NCI-H82 (cell line): ENCODE measurements around the gene KIF23.
"Not testable (repeated sequence)": the region's sequence is repeated elsewhere in the genome, so short reads cannot be mapped to it uniquely, and the experiment has no call there.

ENCODE experiments used
- DNase-seq: peaks from one replicate; lab custom pipeline; 2025; lab: John Stamatoyannopoulos, UW

Gene KIF23

GRCh38 chr15:69413822-69414700 is at the start of gene KIF23:
Gene KIF23 (plus strand): TSS chr15:69414349. CDS start chr15:69414466, 117 bp downstream.
- peak; percentile 97 for DNase-seq

- DNase-seq = no peak
These were observed 46.9 kb upstream of the KIF23 start for GRCh38 chr15:69367236-69367635.

DNA sequence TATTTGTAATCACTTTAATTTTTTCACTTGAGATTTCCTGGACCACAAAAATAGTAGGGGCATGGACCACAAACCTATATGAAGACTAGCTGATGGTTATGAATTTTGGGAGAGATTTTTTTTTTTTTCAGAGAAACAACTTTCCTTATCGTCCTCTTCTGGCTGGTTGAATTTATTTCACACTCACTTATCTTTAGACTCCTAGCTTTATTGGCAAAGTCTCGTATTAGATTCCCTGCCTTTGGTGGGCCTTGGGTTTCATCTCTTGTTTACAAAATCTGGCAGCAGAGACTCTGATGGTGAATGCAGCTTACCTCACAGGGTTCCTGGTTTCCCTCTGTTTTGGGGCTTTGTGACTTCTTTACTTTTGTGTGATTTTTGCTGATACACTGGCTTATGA is 44.5 kb upstream of the KIF23 start:
- DNase-seq = no peak

GRCh38 chr15:69373406-69373805 is 40.7 kb upstream of the KIF23 start:
- DNase-seq = no peak

DNA sequence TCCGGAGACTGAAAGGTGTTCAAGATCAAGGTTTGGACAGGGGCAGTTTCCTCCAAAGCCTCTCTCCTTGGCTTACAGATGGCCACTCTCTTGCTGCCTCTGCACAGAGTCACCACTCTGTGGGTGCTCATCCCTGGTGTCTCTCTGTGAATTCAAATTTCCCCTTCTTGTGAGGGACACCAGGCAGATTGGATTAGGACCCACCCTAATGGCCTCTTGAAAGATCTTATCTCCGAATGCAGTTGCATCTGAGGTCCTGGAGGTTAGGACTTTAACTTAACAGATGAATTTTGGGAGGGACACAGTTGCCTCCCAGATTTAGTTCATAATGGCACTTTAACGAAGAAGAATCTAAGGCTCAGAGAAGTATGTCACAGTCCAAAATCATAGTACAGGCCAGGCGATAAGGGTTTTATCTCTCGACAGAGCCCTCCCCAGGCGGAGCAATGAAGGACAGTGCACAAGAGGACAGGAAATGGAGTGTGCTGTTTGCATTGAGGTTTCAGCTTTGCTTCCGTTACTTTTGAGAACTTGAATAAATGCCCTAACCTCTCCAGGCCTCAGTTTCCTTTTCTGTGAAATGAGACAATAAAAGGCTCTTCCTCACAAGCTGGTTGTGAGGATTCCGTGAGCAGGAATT is 38.9 kb upstream of the KIF23 start:
- no peak for DNase-seq

DNA sequence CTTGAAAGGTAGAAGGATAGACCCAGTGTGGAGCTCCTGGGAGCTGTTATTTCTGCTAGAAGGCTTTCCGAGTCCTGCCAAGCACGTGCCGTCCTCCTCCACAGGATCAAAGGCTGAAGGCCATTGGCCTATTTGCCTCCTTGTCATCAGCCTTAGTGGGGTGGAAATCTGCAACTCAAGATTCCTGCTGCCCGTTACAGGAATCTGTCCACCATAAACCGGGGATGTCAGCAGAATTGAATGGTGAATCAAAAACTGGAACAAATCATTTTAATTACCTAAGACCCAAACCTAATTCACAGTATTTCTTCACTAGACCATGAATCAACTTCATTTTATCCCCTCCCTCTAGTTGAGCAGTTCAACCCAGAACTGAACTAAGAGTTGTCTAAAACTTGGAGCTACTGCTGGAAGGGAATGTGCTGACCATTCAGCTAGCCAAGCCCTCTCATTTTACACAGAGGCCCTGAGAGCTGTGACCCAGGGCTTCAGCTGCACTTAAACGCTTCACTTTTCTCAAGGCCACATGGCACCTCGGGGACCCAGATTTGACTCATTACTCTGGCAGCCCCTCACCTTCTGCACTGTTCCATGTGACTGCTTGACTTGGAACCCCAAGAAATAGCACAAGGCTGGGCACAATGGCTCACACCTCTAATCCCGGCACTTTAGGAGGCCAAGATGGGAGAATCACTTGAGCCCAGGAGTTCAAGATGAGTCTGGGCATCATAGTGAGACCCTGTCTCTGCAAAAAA is 36.8 kb upstream of the KIF23 start:
- DNase-seq = no peak

DNA sequence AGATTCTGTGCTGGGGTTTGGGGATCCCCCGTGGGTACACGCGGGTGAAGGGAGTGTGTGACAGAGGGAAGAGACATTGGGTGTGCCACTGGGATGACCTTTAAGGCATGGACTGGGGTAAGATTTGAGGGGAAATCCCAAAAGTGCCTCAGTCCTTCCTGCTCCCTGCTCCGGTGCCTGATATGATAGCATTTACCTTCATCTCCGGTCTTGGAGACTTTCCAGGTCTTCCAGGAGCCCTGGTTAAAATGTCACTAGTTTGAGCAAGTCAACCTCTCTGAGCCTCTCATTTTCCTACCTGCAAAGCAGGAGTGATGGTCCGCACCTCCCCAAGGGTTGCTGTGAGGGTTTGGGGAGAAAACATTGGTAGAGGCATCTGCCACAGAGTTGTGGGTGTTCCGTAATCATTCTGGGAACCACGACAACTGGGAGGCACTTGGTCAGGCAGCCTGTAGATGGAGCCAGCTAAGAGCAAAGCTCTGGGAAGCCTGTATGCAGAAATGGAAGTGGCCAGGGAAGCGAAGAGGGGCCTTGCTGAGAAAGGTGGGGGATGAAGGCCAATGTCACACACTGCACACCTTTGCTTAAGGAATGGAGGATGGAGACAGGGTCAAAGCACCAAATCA is 33.9 kb upstream of the KIF23 start:
- DNase-seq = peak; percentile 32

- DNase-seq = no peak
These were observed 33.4 kb upstream of the KIF23 start for GRCh38 chr15:69380726-69381105.

GRCh38 chr15:69382176-69382575 is 32.0 kb upstream of the KIF23 start:
- not testable (repeated sequence) for DNase-seq

DNA sequence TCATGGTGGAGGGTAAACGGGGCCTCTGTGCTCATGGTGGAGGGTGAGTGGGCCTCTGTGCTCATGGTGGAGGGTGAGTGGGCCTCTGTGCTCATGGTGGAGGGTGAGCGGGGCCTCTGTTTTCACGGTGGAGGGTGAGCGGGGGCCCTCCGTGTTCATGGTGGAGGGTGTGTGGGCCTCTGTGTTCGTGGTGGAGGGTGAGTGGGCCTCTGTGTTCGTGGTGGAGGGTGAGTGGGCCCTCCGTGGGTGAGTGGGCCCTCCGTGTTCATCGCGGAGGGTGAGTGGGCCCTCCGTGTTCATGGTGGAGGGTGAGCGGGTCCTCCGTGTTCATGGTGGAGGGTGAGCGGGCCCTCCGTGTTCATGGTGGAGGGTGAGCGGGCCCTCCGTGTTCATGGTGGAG is 30.1 kb upstream of the KIF23 start:
- not testable (repeated sequence) for DNase-seq

GRCh38 chr15:69384626-69385598 is 29.2 kb upstream of the KIF23 start:
- no peak for DNase-seq

DNA sequence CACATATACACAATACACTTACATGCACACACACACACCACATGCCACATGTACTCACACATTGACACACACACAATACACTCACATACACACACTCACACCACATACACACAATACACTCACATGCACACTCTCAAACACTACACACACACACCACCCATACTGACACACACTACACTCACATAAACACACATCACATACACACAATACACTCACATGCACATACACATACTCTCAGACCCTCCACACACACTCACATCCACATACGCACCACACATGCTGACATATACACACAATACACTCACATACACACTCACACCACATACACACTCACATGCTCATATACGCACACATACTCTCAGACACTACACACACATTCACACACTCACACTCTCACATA is 28.3 kb upstream of the KIF23 start:
- DNase-seq = no peak

DNA sequence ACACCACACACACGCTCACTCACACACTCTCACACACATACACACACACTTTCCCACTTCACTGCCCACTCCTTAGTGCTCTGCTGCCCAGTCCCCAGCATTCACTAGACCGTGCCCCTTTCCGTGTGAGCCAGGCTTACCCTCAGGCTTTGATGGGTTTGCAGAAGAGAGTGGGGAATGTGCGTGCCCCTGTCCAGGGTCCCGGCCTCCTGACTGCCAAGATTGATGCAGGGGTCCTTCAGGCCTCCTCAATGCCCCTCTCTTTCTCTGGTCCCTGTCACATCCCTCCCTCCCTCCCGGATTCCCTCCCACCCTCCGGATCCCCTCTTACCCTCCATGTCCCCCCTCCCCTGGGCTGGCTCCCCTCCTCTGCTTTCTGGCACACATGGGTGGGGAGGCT is 27.9 kb upstream of the KIF23 start:
- DNase-seq = no peak

DNA sequence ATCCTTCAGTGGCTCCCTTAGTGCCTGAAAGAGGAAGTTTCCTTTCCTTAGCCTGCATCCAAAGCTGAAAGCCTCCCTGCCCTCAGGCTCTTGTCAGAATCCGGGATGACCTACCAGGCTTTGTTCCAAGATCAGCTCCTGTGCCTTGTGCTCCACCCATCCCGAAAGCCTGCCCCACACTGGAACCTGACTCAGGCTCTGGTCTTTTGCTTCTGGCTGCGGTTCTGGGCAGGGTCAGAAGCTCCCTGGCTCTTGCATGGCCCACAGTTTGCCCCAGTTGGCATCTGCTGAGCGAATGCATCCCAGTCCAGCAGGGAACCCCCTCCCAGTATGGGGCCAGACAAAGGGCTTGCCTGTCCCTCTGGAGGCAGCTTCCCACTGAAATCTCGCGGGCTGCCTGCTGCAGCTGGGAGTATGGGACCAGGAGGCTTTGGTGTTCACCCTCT is 25.9 kb upstream of the KIF23 start:
- DNase-seq = no peak

- DNase-seq = no peak
These were observed 24.7 kb upstream of the KIF23 start for GRCh38 chr15:69389426-69389825.

- no peak for DNase-seq
These were observed 23.6 kb upstream of the KIF23 start for GRCh38 chr15:69390575-69390974.

DNA sequence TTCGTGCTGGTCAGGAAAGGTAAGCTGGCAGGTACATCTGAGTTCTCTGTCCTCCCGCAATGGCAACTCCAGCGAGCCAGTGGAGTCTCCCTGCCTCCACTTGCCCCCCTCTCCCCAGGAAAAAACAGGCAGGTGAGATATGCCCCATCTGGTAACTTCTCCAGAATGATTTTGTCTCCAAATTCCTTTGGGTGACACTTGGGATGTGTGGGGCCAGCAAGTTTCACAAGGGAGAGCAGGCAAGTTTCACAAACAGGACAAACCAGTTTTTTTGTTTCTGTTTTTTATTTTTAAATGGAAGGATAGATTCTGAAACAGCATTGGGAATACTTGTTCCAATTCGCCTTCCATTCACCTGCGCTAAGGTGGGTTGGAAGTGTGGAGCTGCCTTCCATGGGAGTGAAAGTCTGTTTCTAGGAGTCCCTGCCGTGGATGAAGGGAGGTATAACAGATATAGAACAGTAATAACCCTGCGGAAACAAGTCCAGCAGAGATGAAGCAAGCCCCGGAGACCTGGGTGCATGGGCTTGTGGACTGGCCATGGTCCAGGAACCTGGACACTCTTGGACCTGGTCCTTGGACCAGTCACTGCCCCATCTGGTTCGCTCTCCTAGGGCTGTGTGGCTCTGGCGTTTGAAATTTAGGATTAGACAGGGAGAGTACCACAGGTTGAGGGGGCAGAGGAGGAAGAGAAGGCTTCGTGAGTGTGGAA is 22.9 kb upstream of the KIF23 start:
- no peak for DNase-seq

- DNase-seq = no peak
These were observed 21.8 kb upstream of the KIF23 start for GRCh38 chr15:69392352-69392751.

DNA sequence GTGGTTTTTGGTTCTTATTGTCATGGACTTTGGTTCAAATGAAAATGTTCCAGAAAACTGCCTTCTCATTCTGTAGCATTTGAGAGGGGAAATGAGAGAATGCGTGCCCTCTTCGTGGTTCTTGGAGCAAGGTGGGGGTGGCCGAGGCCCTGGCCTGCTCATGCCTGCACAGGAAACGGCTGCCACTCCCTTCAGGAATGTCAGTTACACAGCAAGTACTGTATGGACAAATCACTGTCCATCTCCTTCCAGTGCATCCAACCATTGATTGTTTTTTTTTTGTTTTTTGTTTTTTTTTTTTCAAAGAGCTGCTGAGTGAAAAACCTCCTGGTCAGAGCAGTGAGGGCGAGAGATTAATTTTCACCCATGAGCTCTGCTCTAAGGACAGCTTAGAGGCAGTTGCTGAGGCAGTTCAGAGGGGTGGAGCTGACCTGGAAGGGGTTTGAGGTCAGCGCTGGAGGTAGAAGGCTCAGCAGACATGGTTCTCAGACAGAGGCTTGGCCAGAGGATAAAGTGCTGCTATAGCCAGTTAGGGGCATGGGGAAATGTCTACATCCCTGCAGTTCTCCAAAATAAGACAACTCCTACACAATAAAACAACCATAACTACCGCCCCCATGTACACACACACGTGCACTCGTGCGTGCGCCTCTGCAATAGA is 20.2 kb upstream of the KIF23 start:
- DNase-seq = peak; percentile 36
